ENCODE measurements around the gene DOC2A.
A peak's percentile ranks its signal among the peaks of the same experiment; 100 is the strongest.

DOC2A gene

DNA sequence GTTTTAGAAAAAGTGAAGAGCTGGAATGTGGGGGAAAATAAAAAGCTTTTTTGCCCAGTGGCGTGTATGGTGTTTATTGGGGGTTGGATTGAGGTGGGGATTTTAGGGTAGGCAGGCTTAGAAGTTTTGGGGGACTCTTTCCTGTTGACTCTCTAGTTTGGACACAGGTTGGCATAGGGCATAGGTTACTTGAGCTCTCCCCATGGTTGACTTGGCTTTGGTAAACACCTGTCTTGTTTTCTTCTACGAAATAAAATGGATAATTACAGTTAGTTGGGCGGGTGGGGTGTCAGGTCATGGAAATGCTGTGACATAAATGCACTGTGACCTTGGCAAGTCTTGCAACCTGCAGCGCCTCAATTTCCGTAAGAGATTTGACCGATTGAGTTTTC, 37.8 kb downstream of the DOC2A start:
- no peak overlapping the region for H3K4me3 ChIP-seq (ENCODE audit: low read depth, low read length)

GRCh38 chr16:29972500-29972899, 38.3 kb downstream of the DOC2A start:
- in situ Hi-C loops (cut with HindIII; ENCODE audit: low sequenced_read_pairs): no loop called here
- no peak overlapping the region for H3K4me3 ChIP-seq (ENCODE audit: low read depth, low read length)
- TF ChIP-seq, protein P1, sequence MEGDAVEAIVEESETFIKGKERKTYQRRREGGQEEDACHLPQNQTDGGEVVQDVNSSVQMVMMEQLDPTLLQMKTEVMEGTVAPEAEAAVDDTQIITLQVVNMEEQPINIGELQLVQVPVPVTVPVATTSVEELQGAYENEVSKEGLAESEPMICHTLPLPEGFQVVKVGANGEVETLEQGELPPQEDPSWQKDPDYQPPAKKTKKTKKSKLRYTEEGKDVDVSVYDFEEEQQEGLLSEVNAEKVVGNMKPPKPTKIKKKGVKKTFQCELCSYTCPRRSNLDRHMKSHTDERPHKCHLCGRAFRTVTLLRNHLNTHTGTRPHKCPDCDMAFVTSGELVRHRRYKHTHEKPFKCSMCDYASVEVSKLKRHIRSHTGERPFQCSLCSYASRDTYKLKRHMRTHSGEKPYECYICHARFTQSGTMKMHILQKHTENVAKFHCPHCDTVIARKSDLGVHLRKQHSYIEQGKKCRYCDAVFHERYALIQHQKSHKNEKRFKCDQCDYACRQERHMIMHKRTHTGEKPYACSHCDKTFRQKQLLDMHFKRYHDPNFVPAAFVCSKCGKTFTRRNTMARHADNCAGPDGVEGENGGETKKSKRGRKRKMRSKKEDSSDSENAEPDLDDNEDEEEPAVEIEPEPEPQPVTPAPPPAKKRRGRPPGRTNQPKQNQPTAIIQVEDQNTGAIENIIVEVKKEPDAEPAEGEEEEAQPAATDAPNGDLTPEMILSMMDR (IDR thresholded peaks at IDR 0.05; ENCODE audit: low read depth, low read length): no peak
- DNase-seq (ENCODE audit: low read depth, low spot score): no peak

More for the DNA sequence above, 37.8 kb downstream of the DOC2A start:
- no peak for DNase-seq (ENCODE audit: low read depth, low spot score)
- in situ Hi-C loops (cut with HindIII; ENCODE audit: low sequenced_read_pairs): no loop called here
- TF ChIP-seq, protein P1 (IDR thresholded peaks at IDR 0.05; ENCODE audit: low read depth, low read length): no peak

DNA sequence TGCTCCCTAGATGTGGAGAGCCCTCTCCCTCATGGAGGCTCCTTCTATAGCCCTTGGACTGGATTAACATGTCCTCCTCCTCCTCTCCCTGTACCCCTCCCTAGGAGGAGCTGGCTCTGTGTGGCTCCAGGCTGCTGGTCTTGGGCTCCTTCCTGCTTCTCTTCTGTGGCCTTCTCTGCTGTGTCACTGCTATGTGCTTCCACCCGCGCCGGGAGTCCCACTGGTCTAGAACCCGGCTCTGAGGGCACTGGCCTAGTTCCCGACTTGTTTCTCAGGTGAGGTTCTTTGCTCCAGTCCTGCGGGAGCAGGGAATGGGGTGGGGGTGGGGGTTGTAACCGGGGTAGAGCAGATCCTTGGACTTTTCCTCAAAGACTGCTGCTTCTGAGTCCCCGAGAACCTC, 39.5 kb downstream of the DOC2A start:
- TF ChIP-seq, protein P1 (IDR thresholded peaks at IDR 0.05; ENCODE audit: low read depth, low read length): no peak
- no peak for DNase-seq (ENCODE audit: low read depth, low spot score)
- in situ Hi-C loops (cut with HindIII; ENCODE audit: low sequenced_read_pairs): no loop called here
- no peak overlapping the region for H3K4me3 ChIP-seq (ENCODE audit: low read depth, low read length)

GRCh38 chr16:29968205-29968604, 42.6 kb downstream of the DOC2A start:
- TF ChIP-seq, protein P1 (IDR thresholded peaks at IDR 0.05; ENCODE audit: low read depth, low read length): no peak
- in situ Hi-C loops (cut with HindIII; ENCODE audit: low sequenced_read_pairs): no loop called here
- DNase-seq (ENCODE audit: low read depth, low spot score): no peak
- no peak overlapping the region for H3K4me3 ChIP-seq (ENCODE audit: low read depth, low read length)

- TF ChIP-seq, protein P1 (IDR thresholded peaks at IDR 0.05; ENCODE audit: low read depth, low read length): no peak
- DNase-seq (ENCODE audit: low read depth, low spot score): no peak
- in situ Hi-C loops (cut with HindIII; ENCODE audit: low sequenced_read_pairs): no loop called here
- H3K4me3 ChIP-seq (ENCODE audit: low read depth, low read length): peak overlapping the region; percentile 77
These were observed 47.6 kb downstream of the DOC2A start for GRCh38 chr16:29963021-29963743.

- peak overlapping the region; percentile 77 for H3K4me3 ChIP-seq (ENCODE audit: low read depth, low read length)
- TF ChIP-seq, protein P1 (IDR thresholded peaks at IDR 0.05; ENCODE audit: low read depth, low read length): no peak
- in situ Hi-C loops (cut with HindIII; ENCODE audit: low sequenced_read_pairs): no loop called here
- peak; percentile 36 for DNase-seq (ENCODE audit: low read depth, low spot score)
These were observed 48.4 kb downstream of the DOC2A start for GRCh38 chr16:29962344-29962994.

Data from astrocyte of the spinal cord (primary cell).